ENCODE results near the gene HS3ST5.

The HS3ST5 gene

GRCh38 chr6:114169763-114170162, 173.1 kb downstream of the HS3ST5 start:
- Histone ChIP-seq H3K4me2 (ENCODE audit: low read depth, low read length, poor library complexity, severe bottlenecking) (no peak overlapping the region), H3K9me2 (replicated peaks; ENCODE audit: insufficient read depth, low read length) (no peaks in the 10 kb centered on the region), H3K27ac (ENCODE audit: low read depth, low read length) (no peak overlapping the region), H3K4me3 (ENCODE audit: insufficient read depth, low read length, poor library complexity, severe bottlenecking) (no peak overlapping the region), H3K36me3 (ENCODE audit: low read length) (no peaks in the 10 kb centered on the region), H3K9me3 (ENCODE audit: insufficient read depth, low read length) (no peaks in the 10 kb centered on the region), H3K27me3 (ENCODE audit: low read length) (no peaks in the 10 kb centered on the region), H3K9ac (ENCODE audit: low read length) (no peak overlapping the region), H3K79me2 (ENCODE audit: insufficient read depth, low read length) (no peaks in the 10 kb centered on the region), H2AFZ (ENCODE audit: low read depth, low read length, severe bottlenecking) (no peak overlapping the region), H4K20me1 (ENCODE audit: low read depth, low read length) (no peaks in the 10 kb centered on the region), H3F3A (ENCODE audit: insufficient read depth) (no peaks in the 10 kb centered on the region)
- TF ChIP-seq CTCF (IDR thresholded peaks at IDR 0.05; ENCODE audit: insufficient read depth, low read length, poor library complexity, severe bottlenecking): no peak
- TF ChIP-seq EZH2phosphoT487 (conservative IDR thresholded peaks at IDR 0.05; ENCODE audit: low read length): no peak

GRCh38 chr6:114167583-114168576, 174.9 kb downstream of the HS3ST5 start:
- H3K27me3 ChIP-seq (ENCODE audit: low read length): no peaks in the 10 kb centered on the region
- no peak overlapping the region for H3K27ac ChIP-seq (ENCODE audit: low read depth, low read length)
- no peaks in the 10 kb centered on the region for H3K9me2 ChIP-seq (replicated peaks; ENCODE audit: insufficient read depth, low read length)
- no peaks in the 10 kb centered on the region for H3F3A ChIP-seq (ENCODE audit: insufficient read depth)
- no peaks in the 10 kb centered on the region for H3K79me2 ChIP-seq (ENCODE audit: insufficient read depth, low read length)
- no peak overlapping the region for H2AFZ ChIP-seq (ENCODE audit: low read depth, low read length, severe bottlenecking)
- no peaks in the 10 kb centered on the region for H4K20me1 ChIP-seq (ENCODE audit: low read depth, low read length)
- H3K9ac ChIP-seq (ENCODE audit: low read length): no peak overlapping the region
- H3K4me3 ChIP-seq (ENCODE audit: insufficient read depth, low read length, poor library complexity, severe bottlenecking): no peak overlapping the region
- H3K4me2 ChIP-seq (ENCODE audit: low read depth, low read length, poor library complexity, severe bottlenecking): no peak overlapping the region
- no peaks in the 10 kb centered on the region for H3K36me3 ChIP-seq (ENCODE audit: low read length)
- no peak for TF ChIP-seq CTCF (IDR thresholded peaks at IDR 0.05; ENCODE audit: insufficient read depth, low read length, poor library complexity, severe bottlenecking)
- TF ChIP-seq EZH2phosphoT487 (conservative IDR thresholded peaks at IDR 0.05; ENCODE audit: low read length): no peak
- H3K9me3 ChIP-seq (ENCODE audit: insufficient read depth, low read length): no peaks in the 10 kb centered on the region

- no peaks in the 10 kb centered on the region for H3K9me3 ChIP-seq (ENCODE audit: insufficient read depth, low read length)
- H2AFZ ChIP-seq (ENCODE audit: low read depth, low read length, severe bottlenecking): no peak overlapping the region
- H3K4me3 ChIP-seq (ENCODE audit: insufficient read depth, low read length, poor library complexity, severe bottlenecking): no peak overlapping the region
- H3K4me2 ChIP-seq (ENCODE audit: low read depth, low read length, poor library complexity, severe bottlenecking): no peak overlapping the region
- no peaks in the 10 kb centered on the region for H4K20me1 ChIP-seq (ENCODE audit: low read depth, low read length)
- H3K36me3 ChIP-seq (ENCODE audit: low read length): no peaks in the 10 kb centered on the region
- H3F3A ChIP-seq (ENCODE audit: insufficient read depth): no peaks in the 10 kb centered on the region
- H3K27ac ChIP-seq (ENCODE audit: low read depth, low read length): no peak overlapping the region
- H3K79me2 ChIP-seq (ENCODE audit: insufficient read depth, low read length): no peaks in the 10 kb centered on the region
- TF ChIP-seq EZH2phosphoT487 (conservative IDR thresholded peaks at IDR 0.05; ENCODE audit: low read length): no peak
- 0 out of 2 replicates have a peak, but pooled peaks cover 3% of the 10 kb centered on the region for H3K27me3 ChIP-seq (ENCODE audit: low read length)
- H3K9me2 ChIP-seq (replicated peaks; ENCODE audit: insufficient read depth, low read length): no peaks in the 10 kb centered on the region
- no peak overlapping the region for H3K9ac ChIP-seq (ENCODE audit: low read length)
Measured at GRCh38 chr6:114164207-114164606, 178.6 kb downstream of the HS3ST5 start.

Data from SU-DHL-6 (cell line).